ENCODE results near the gene EXOC1L. TPM values are rescaled to one million over a fixed set of nuclear protein-coding genes. Genes with fewer than 3 reads are reported as not detected.

The EXOC1L gene
- total RNA-seq, 4 donors from 2014 or later: not detected

GRCh38 chr4:55853484-55854046, 34.0 kb downstream of the EXOC1L start, which contains the start of gene EXOC1:
Gene EXOC1 (plus strand): TSS chr4:55853648. CDS start chr4:55858324, 4,676 bp downstream.
- Histone ChIP-seq H3K9me3 (peaks cover 0 to 6% (median 0%) of the 10 kb centered on the region in 4 donors), H3K4me3 (peak within 1 kb of the TSS; percentile 59 to 98 (median 88)), H3K27me3 (no peaks in the 10 kb centered on the region), H3K27ac (peak within 1 kb of the TSS; percentile 68 to 93 (median 79)), H3K36me3 (peaks cover 0 to 14% (median 0%) of the 10 kb centered on the region in 3 donors), H3K4me1 (peaks cover 0 to 42% (median 13%) of the 10 kb centered on the region in 4 donors)
- WGBS, 2 donors: 0 to 1% methylated on average over 38 to 50 of the region's 50 CpGs
- TF ChIP-seq EP300 (IDR thresholded peaks at IDR 0.05): peak; percentile 83 to 85
- peak in 1 of 2 donors; percentile 59 for TF ChIP-seq POLR2A (IDR thresholded peaks at IDR 0.05)
- no peak for TF ChIP-seq CTCF (IDR thresholded peaks at IDR 0.05)
- DNase-seq (ENCODE audit: low spot score in 2 of 2): peak; percentile 98 to 99

GRCh38 chr4:55854129-55854528, 34.5 kb downstream of the EXOC1L start:
- peaks cover 0 to 6% (median 0%) of the 10 kb centered on the region in 4 donors for H3K9me3 ChIP-seq
- TF ChIP-seq CTCF (IDR thresholded peaks at IDR 0.05) (no peak), EP300 (IDR thresholded peaks at IDR 0.05) (no peak), POLR2A (IDR thresholded peaks at IDR 0.05) (no peak)
- peaks cover 0 to 43% (median 13%) of the 10 kb centered on the region in 4 donors for H3K4me1 ChIP-seq
- 15 to 16% methylated on average over 7 of the region's 7 CpGs for WGBS, 2 donors
- H3K27ac ChIP-seq: peak overlapping the region in 3 of 4 donors; percentile 74 to 93 (median 84)
- no peak for DNase-seq (ENCODE audit: low spot score in 2 of 2)
- H3K36me3 ChIP-seq: peaks cover 0 to 15% (median 0%) of the 10 kb centered on the region in 3 donors
- H3K4me3 ChIP-seq: peak overlapping the region; percentile 59 to 98 (median 88)
- H3K27me3 ChIP-seq: no peaks in the 10 kb centered on the region

- H3K4me1 ChIP-seq: peaks cover 0 to 42% (median 13%) of the 10 kb centered on the region in 4 donors
- WGBS, 2 donors: 94 to 97% methylated on average over 1 of the region's 1 CpG
- H3K27me3 ChIP-seq: no peaks in the 10 kb centered on the region
- H3K9me3 ChIP-seq: peaks cover 0 to 6% (median 0%) of the 10 kb centered on the region in 4 donors
- H3K4me3 ChIP-seq: no peak overlapping the region
- H3K36me3 ChIP-seq: peaks cover 0 to 42% (median 0%) of the 10 kb centered on the region in 3 donors
- DNase-seq (ENCODE audit: low spot score in 2 of 2): no peak
- no peak overlapping the region for H3K27ac ChIP-seq
- TF ChIP-seq EP300 (IDR thresholded peaks at IDR 0.05): no peak
- no peak for TF ChIP-seq CTCF (IDR thresholded peaks at IDR 0.05)
- TF ChIP-seq POLR2A (IDR thresholded peaks at IDR 0.05): no peak
Measured at GRCh38 chr4:55857586-55857985, 38.0 kb downstream of the EXOC1L start.

- TF ChIP-seq CTCF (IDR thresholded peaks at IDR 0.05) (no peak), POLR2A (IDR thresholded peaks at IDR 0.05) (no peak), EP300 (IDR thresholded peaks at IDR 0.05) (no peak)
- peaks cover 0 to 30% (median 3%) of the 10 kb centered on the region in 4 donors for H3K4me1 ChIP-seq
- no peak overlapping the region for H3K27ac ChIP-seq
- 60 to 61% methylated on average over 2 of the region's 2 CpGs for whole genome bisulfite sequencing, 2 donors
- H3K27me3 ChIP-seq: no peaks in the 10 kb centered on the region
- peaks cover 0 to 59% (median 0%) of the 10 kb centered on the region in 3 donors for H3K36me3 ChIP-seq
- peaks cover 0 to 6% (median 0%) of the 10 kb centered on the region in 4 donors for H3K9me3 ChIP-seq
- H3K4me3 ChIP-seq: no peak overlapping the region
- DNase-seq (ENCODE audit: low spot score in 2 of 2): no peak
Measured at GRCh38 chr4:55859711-55860110, 40.1 kb downstream of the EXOC1L start.

GRCh38 chr4:55864577-55865223, 45.1 kb downstream of the EXOC1L start:
- WGBS, 2 donors: 92 to 98% methylated on average over 1 of the region's 1 CpG
- Histone ChIP-seq H3K36me3 (peaks cover 0 to 57% (median 7%) of the 10 kb centered on the region in 3 donors), H3K27ac (no peak overlapping the region), H3K27me3 (no peaks in the 10 kb centered on the region), H3K4me3 (no peak overlapping the region), H3K9me3 (no peaks in the 10 kb centered on the region), H3K4me1 (peaks cover 0 to 22% (median 0%) of the 10 kb centered on the region in 4 donors)
- TF ChIP-seq EP300 (IDR thresholded peaks at IDR 0.05): no peak
- TF ChIP-seq CTCF (IDR thresholded peaks at IDR 0.05): no peak
- DNase-seq (ENCODE audit: low spot score in 2 of 2): no peak
